GM12801 (cell line): ENCODE measurements around the gene ACOXL.

Experiments used
- CTCF ChIP-seq: IDR thresholded peaks from one replicate; pipeline ENCODE4 v1.5.1; 2011; ENCODE audit warnings: control low read depth; ENCODE audit not compliant: insufficient read length; ENCODE audit errors: extremely low read depth

ACOXL gene

DNA sequence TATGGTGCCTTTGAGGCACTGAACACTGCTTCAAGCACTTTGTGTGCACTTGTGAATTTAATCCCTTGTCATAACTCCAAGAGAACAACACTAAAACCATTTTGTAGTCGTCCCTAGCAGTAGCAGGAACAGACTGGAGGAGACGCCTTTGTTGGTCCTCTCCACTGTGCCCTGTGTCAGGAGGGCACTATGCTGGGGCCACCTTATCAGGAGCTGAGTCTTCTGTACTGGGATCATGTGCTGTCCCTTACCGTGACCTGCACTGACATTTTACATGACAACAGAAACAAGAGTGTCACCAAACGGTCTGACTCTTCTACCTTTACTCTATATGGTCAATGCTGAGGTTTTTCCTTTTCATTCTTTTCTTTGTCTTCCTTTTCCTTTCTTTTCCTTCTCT, 62.0 kb downstream of the ACOXL start:
- TF ChIP-seq CTCF, result no peak

DNA sequence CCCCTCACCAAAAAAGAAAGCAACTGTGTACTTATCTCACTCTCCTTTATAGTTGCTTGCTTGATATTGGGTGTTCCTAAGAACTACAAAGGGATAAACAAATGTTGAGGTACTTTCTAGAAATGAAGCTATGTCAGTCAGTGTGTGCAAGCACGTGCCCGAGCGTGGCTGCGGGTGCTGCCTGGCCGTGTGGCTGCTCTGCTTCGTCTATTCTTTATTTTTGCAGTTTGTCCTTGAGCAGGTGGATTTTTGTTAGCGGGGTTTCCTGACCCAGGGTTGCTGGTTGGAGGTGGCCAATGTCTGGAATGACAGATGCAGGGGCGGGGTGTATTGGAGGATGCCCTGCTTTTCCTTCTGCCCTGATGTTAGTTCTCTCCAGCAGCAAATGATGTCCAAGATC, 62.6 kb downstream of the ACOXL start:
- TF ChIP-seq CTCF, result no peak

GRCh38 chr2:110796716-110797301, 64.4 kb downstream of the ACOXL start:
- TF ChIP-seq CTCF, result no peak

- no peak for TF ChIP-seq CTCF
These were observed 67.0 kb downstream of the ACOXL start for GRCh38 chr2:110799376-110799775.

DNA sequence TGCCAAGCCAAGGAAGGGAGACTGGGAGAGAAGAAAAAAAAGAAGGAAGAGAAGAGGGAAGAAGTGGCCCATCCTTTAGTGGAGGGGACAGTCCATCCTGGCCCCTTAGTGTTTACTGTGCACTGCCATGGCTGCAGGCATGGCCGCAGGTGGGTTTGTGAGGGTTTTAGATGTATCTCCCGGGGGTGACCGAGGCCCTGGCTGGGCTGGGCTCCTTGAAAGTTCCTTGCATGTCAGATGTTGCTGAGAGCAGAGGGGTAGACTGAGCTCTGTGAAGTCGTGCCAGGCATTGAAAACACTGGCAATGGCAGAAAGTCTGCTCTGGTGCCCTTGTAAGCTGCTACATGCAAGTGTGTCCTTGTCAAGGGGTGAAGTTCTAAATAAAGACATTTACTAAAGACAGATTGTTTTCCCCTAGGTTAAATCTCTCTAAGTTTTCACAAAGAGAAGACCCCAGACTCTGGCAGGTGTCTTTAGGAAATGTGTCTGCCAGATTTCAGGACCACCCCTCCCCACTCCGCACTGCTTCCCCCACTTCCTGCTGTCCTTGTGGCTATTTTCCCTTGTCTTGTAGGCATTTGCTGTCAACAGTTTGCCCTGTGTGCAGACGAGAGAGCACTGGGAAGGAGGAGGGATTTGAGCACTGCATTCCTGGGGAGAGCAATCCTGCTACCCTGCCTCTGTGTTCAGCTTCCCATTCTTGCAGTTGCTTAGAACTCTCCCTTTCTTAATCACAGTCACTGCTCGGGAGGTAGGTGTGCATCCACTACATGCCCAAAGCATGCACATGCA, 68.4 kb downstream of the ACOXL start:
- no peak for TF ChIP-seq CTCF

GRCh38 chr2:110802208-110802932, 70.0 kb downstream of the ACOXL start:
- no peak for TF ChIP-seq CTCF

DNA sequence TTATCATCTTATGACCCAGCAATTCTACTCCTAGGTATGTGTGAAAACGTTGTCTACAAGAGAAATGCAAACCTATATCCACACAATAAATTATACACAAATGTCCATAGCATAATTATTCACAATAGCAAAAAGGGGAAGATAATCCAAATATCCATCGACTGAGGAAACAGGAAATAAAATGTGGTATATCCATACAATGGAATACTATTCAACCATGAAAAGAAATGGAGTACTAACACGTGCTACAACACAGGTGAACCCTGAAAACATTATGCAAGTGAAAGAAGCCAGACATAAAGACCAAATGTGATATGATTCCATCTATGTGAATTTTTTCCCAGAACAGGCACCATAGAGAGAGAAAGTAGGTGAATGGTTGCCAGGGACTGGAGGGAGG, 72.1 kb downstream of the ACOXL start:
- no peak for TF ChIP-seq CTCF
